GM20000 (cell line): Measurements from ENCODE around the gene TUBGCP6.

ENCODE experiments used
- DNase-seq: peaks from one replicate; pipeline ENCODE4 v3.0.0; 2012; ENCODE audit warnings: low spot score
- CTCF ChIP-seq: IDR thresholded peaks from 2 replicates; pipeline ENCODE4 v1.5.1; 2012; ENCODE audit warnings: mild to moderate bottlenecking, control low read depth; ENCODE audit errors: extremely low read depth, missing control alignments

The TUBGCP6 gene

DNA sequence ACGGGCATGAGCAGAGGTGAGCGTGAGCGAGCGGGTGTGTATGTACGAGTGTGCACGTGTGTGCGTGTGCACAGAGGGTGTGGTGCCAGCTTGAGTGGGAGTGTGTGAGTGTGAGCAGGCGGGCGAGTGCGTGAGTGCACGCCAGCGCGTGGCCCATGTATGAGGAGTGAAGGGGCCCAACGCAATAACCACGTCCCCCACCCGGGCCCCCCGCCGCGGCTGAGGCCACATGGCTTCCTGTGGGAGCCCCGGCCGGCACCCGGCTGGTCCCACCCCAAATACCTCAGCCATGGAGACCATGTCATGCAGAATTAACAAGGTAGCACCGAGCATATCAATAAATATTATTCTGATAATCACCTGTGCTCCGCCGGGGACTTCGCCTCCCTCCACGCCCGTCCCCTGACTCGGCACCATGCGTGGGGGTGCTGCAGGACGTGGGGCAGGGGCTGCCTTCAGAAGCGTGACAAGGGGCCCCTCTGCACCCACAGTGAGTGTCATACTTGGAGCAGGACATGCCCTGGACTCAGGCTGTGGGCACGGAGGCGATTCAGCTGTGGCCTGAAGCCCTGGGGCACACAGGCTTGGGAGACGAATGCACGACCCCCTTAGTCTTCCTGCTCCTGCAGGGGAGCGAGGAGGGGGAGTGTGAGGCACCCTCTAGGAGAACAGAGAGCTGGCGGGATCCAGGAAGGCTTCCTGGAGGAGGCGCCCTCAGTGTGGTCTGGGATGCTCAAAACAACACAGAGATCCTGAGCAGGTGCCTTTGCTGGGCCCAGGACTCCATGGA lies 64.7 kb downstream of the TUBGCP6 start:
- TF ChIP-seq CTCF: no peak
- no peak for DNase-seq

GRCh38 chr22:50178871-50179869 lies 65.7 kb downstream of the TUBGCP6 start:
- TF ChIP-seq CTCF: no peak
- DNase-seq: no peak

DNA sequence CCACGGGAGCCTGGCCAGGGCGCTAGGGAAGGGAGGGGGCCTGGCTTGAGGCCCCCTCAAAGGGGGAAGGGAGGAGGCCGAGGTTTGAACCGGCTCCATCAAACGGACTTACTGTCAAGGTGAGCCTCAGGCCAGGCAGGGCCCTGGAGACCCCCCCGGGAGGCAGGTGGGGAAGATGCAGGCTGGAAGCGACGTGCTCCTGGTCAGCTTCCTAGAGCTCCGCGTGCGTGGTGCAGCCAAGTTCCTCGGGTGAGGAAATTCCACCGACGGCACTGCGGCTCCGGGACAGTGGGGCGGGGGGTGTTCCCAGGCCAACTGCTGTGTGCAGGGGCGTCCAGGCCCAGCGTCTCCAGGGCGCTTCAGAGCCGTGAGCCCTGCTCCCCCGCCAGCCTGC lies 66.4 kb downstream of the TUBGCP6 start:
- TF ChIP-seq CTCF: no peak
- no peak for DNase-seq

- DNase-seq: no peak
- no peak for TF ChIP-seq CTCF
Observed at GRCh38 chr22:50177537-50178470, 67.0 kb downstream of the TUBGCP6 start.

DNA sequence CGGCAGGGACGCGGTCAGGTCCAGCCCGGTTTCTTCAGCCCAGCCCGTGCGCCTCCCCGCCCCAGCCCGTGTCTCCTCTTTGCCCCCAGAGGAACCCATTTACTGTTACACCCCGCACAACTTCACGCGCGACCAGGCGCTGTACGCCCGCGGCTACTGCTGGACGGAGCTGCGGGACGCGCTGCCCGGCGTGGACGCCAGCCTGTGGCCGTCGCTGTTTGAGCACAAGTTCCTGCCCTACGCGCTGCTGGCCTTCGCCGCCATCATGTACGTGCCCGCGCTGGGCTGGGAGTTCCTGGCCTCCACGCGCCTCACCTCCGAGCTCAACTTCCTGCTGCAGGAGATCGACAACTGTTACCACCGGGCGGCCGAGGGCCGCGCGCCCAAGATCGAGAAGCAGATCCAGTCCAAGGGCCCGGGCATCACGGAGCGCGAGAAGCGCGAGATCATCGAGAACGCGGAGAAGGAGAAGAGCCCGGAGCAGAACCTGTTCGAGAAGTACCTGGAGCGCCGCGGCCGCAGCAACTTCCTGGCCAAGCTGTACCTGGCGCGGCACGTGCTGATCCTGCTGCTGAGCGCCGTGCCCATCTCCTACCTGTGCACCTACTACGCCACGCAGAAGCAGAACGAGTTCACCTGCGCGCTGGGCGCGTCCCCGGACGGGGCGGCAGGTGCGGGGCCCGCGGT lies 67.8 kb downstream of the TUBGCP6 start:
- TF ChIP-seq CTCF: no peak
- DNase-seq: no peak

DNA sequence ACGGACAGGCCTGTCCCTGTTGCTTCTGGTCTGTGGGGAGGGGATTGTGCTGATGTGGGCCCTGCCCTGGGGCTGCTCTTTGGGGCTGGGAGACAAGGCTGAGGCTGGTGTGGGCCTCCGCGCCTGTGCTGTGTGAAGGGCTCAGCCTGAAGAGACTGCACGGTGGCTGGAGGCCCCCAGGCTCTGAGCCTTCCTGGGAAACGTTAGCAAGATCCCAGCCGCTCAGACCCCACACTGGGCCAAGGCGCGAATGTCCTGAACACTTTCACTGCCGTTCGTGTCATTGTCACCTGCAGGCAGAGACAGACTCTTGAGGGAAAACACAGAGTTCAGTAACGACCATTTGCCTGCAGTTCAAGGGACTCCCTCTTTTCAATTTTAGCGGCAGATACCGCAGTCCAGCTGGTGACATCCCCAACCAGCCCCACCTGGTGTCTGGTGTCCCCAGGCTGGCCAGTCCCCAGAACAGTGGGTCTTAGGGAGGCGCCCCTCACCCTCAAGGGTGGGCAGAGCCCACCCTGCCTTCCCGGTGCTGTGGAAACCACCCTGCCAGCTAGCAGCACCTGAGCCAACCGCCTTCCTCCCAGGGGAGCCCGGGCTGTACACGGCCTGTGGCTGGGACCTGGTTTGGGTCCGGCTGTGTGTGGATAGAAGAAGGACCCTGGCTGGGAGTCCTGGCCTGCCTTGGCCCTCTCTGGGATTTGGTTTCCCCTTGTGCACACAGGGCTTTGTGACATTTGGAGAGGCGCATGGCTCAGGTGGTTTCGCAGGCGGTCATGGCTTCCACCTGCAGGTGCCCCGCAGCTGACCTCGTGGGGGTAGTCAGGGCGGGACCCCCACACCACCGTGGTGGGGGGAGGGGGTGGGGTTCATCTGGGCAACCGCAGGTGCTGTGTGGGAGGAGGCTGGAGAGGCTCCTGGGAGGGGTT lies 68.6 kb downstream of the TUBGCP6 start:
- DNase-seq: no peak
- no peak for TF ChIP-seq CTCF
